H9 (cell line): ENCODE data around the gene DIAPH2. TPM values are rescaled to one million over a fixed set of nuclear protein-coding genes. Genes with fewer than 3 reads are reported as not detected.

Source experiments
- DNase-seq: peaks from one replicate; pipeline ENCODE4 v3.0.0-alpha.2; 2017
- H2AFZ ChIP-seq: one replicate; pipeline ENCODE4 v1.6.1; 2013; ENCODE audit warnings: mild to moderate bottlenecking, low read length, control low read depth, moderate library complexity
- H2AK5ac ChIP-seq: 2 replicates; pipeline ENCODE4 v1.6.1; 2013; ENCODE audit warnings: low read length, control low read depth, mixed read lengths; ENCODE audit not compliant: insufficient read length
- H2BK120ac ChIP-seq: one replicate; pipeline ENCODE4 v1.6.1; 2013; ENCODE audit warnings: low read depth, mild to moderate bottlenecking, low read length, control low read depth, inconsistent platforms; ENCODE audit not compliant: poor library complexity, severe bottlenecking
- H2BK12ac ChIP-seq: 2 replicates; pipeline ENCODE4 v1.6.1; 2013; ENCODE audit warnings: low read length, control low read depth, mixed read lengths, low read depth; ENCODE audit not compliant: insufficient read length
- H2BK15ac ChIP-seq: 2 replicates; pipeline ENCODE4 v1.6.1; 2013; ENCODE audit warnings: low read depth, low read length, control low read depth
- H2BK20ac ChIP-seq: one replicate; pipeline ENCODE4 v1.6.1; 2013; ENCODE audit warnings: low read depth, mild to moderate bottlenecking, low read length, control low read depth, inconsistent platforms; ENCODE audit not compliant: poor library complexity, severe bottlenecking
- H2BK5ac ChIP-seq: 2 replicates; pipeline ENCODE4 v1.6.1; 2013; ENCODE audit warnings: low read length, control low read depth, mixed read lengths; ENCODE audit not compliant: insufficient read length
- H3K14ac ChIP-seq: 2 replicates; pipeline ENCODE4 v1.6.1; 2013; ENCODE audit warnings: low read length, control low read depth; ENCODE audit not compliant: insufficient read depth
- H3K18ac ChIP-seq: 2 replicates; pipeline ENCODE4 v1.6.1; 2013; ENCODE audit warnings: low read depth, mild to moderate bottlenecking, mixed read lengths, low read length, control low read depth; ENCODE audit not compliant: insufficient read length
- H3K23ac ChIP-seq: 2 replicates; pipeline ENCODE4 v1.6.1; 2013; ENCODE audit warnings: low read length, control low read depth, mixed read lengths, low read depth; ENCODE audit not compliant: insufficient read length
- H3K23me2 ChIP-seq: 2 replicates; pipeline ENCODE4 v1.6.1; 2013; ENCODE audit warnings: low read depth, mild to moderate bottlenecking, mixed read lengths, low read length, control low read depth; ENCODE audit not compliant: insufficient read length, poor library complexity, severe bottlenecking
- H3K27ac ChIP-seq: 2 replicates; pipeline ENCODE4 v1.5.1; 2013; ENCODE audit warnings: low read length, control low read depth, mixed read lengths, low read depth; ENCODE audit not compliant: insufficient read length
- H3K27me3 ChIP-seq: 2 replicates; pipeline ENCODE4 v1.6.1; 2013; ENCODE audit warnings: low read length, control low read depth, inconsistent platforms; ENCODE audit not compliant: insufficient read depth
- H3K4ac ChIP-seq: 2 replicates; pipeline ENCODE4 v1.6.1; 2013; ENCODE audit warnings: low read depth, mild to moderate bottlenecking, control low read depth, inconsistent platforms, low read length, moderate library complexity
- H3K4me1 ChIP-seq: 2 replicates; pipeline ENCODE4 v1.6.1; 2013; ENCODE audit warnings: low read length, control low read depth, inconsistent platforms; ENCODE audit not compliant: insufficient read depth
- H3K4me2 ChIP-seq: 2 replicates; pipeline ENCODE4 v1.6.1; 2013; ENCODE audit warnings: low read length, control low read depth, mixed read lengths; ENCODE audit not compliant: insufficient read length, insufficient read depth
- H3K56ac ChIP-seq: 2 replicates; pipeline ENCODE4 v1.6.1; 2013; ENCODE audit warnings: low read depth, mild to moderate bottlenecking, mixed read lengths, low read length, control low read depth; ENCODE audit not compliant: insufficient read length
- H3K79me1 ChIP-seq: 2 replicates; pipeline ENCODE4 v1.6.1; 2013; ENCODE audit warnings: low read depth, mild to moderate bottlenecking, moderate library complexity, low read length, control low read depth, inconsistent platforms; ENCODE audit not compliant: insufficient read depth, poor library complexity, severe bottlenecking
- H3K79me2 ChIP-seq: 2 replicates; pipeline ENCODE4 v1.6.1; 2013; ENCODE audit warnings: low read length, control low read depth, inconsistent platforms; ENCODE audit not compliant: insufficient read depth
- H3K9ac ChIP-seq: 2 replicates; pipeline ENCODE4 v1.6.1; 2013; ENCODE audit warnings: low read length, control low read depth, mixed read lengths; ENCODE audit not compliant: insufficient read length; ENCODE audit errors: extremely low read depth
- H3K9me3 ChIP-seq: one replicate; pipeline ENCODE4 v1.6.1; 2013; ENCODE audit warnings: low read depth, low read length, inconsistent platforms; ENCODE audit not compliant: control insufficient read depth
- H3T11ph ChIP-seq: one replicate; pipeline ENCODE4 v1.6.1; 2013; ENCODE audit warnings: mild to moderate bottlenecking, low read length, control low read depth, inconsistent platforms
- H4K20me1 ChIP-seq: one replicate; pipeline ENCODE4 v1.6.1; 2013; ENCODE audit not compliant: control insufficient read depth, insufficient read length, insufficient read depth
- H4K5ac ChIP-seq: 2 replicates; pipeline ENCODE4 v1.6.1; 2013; ENCODE audit warnings: low read depth, mild to moderate bottlenecking, mixed read lengths, low read length, control low read depth; ENCODE audit not compliant: insufficient read length
- H4K8ac ChIP-seq: replicated peaks from 2 replicates; pipeline ENCODE4 v1.6.1; 2013; ENCODE audit warnings: low read length, control low read depth, mixed read lengths, low read depth; ENCODE audit not compliant: insufficient read length
- H4K91ac ChIP-seq: 2 replicates; pipeline ENCODE4 v1.6.1; 2013; ENCODE audit warnings: low read depth, mild to moderate bottlenecking, moderate library complexity, mixed read lengths, low read length, control low read depth; ENCODE audit not compliant: insufficient read length
- H3K27ac Mint-ChIP-seq, 3 experiments: 2 replicates in 2 of 3; 3 replicates in 1 of 3; pipeline ENCODE4 v1.8.0; 2020 to 2021; ENCODE audit warnings: mixed read lengths in 3 of 3, mild to moderate bottlenecking in 1 of 3, moderate library complexity in 1 of 3
- H3K27me3 Mint-ChIP-seq: 2 replicates; pipeline ENCODE4 v1.8.0; 2021; ENCODE audit warnings: low read depth, mild to moderate bottlenecking, moderate library complexity, mixed read lengths
- H3K36me3 Mint-ChIP-seq, 3 experiments: 2 replicates in 2 of 3; 3 replicates in 1 of 3; pipeline ENCODE4 v1.8.0; 2020 to 2021; ENCODE audit warnings: low read depth in 3 of 3, mixed read lengths in 3 of 3; ENCODE audit not compliant: insufficient read depth in 1 of 3
- H3K4me1 Mint-ChIP-seq, 2 experiments: 2 replicates each; pipeline ENCODE4 v1.8.0; 2020; ENCODE audit warnings: mixed read lengths in 2 of 2
- H3K4me3 Mint-ChIP-seq, 2 experiments: 2 replicates in 1 of 2; 3 replicates in 1 of 2; pipeline ENCODE4 v1.8.0; 2020 to 2021; ENCODE audit warnings: mild to moderate bottlenecking in 2 of 2, mixed read lengths in 2 of 2, moderate library complexity in 1 of 2
- H3K9me3 Mint-ChIP-seq, 2 experiments: 2 replicates in 1 of 2; 3 replicates in 1 of 2; pipeline ENCODE4 v1.8.0; 2020; ENCODE audit warnings: mild to moderate bottlenecking in 2 of 2, mixed read lengths in 2 of 2, moderate library complexity in 1 of 2
- WGBS: extraction: QIAGEN DNeasy Blood & Tissue Kit; methylation state at CpG from one replicate; pipeline ENCODE4 v1.1.7; 2013; ENCODE audit warnings: missing lambda C conversion rate, low lambda C conversion rate, mixed read lengths; ENCODE audit not compliant: insufficient read length; ENCODE audit errors: extremely low coverage; 5-methylcytosine and 5-hydroxymethylcytosine counted together
- total RNA-seq: library from RNA; stranded (reverse); gene quantifications from 2 replicates; pipeline ENCODE4 v1.2.1, GENCODE V29; 2021
- TF ChIP-seq, protein P1 (sequence below): fragments of 200-600 bp; sonication (generic); conservative IDR thresholded peaks from 3 replicates; pipeline ENCODE4 v1.8.0; 2021; ENCODE audit warnings: antibody characterized with exemption, mild to moderate bottlenecking

The DIAPH2 gene
- total RNA-seq, 1 experiment from 2014 or later: 45.4 TPM

DNA sequence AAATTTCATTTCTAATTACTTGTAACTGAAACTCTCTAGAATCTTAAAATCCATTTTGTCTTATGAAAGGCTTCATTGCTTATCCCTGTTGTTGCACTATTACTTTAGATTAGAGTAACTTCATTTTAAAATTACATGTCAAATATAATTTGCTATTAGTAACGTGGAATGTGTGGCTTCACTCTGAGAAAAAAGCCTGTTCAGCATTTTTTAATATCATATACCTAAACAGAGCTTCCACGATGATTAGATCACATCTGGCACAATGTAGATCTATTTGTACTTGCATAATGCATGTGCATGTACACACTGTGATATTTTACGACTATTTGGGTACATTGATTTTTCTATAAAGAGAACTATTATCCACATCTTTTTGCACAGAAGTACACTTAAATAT is 847.2 kb downstream of the DIAPH2 start:
- Histone ChIP-seq H3K23ac (no peak overlapping the region), H3K4me2 (no peak overlapping the region), H3K79me1 (no peaks in the 10 kb centered on the region), H3K23me2 (no peaks in the 10 kb centered on the region), H2BK20ac (no peak overlapping the region), H3K4ac (no peak overlapping the region), H3K18ac (no peak overlapping the region), H2BK120ac (no peak overlapping the region), H3K79me2 (no peaks in the 10 kb centered on the region), H2BK15ac (no peak overlapping the region), H2AFZ (no peak overlapping the region), H2BK12ac (no peak overlapping the region), H3K14ac (no peak overlapping the region), H2BK5ac (no peak overlapping the region), H3K27ac (no peak overlapping the region), H3K9ac (no peak overlapping the region), H4K8ac (no peak overlapping the region), H2AK5ac (no peak overlapping the region), H3K4me1 (no peaks in the 10 kb centered on the region), H3K27me3 (no peaks in the 10 kb centered on the region), H4K20me1 (no peaks in the 10 kb centered on the region), H3T11ph (no peak overlapping the region), H4K5ac (no peak overlapping the region), H3K9me3 (peaks cover 5% of the 10 kb centered on the region), H4K91ac (no peak overlapping the region), H3K56ac (no peak overlapping the region)
- no peak overlapping the region for H3K4me3 Mint-ChIP-seq
- DNase-seq: no peak
- H3K27me3 Mint-ChIP-seq: no peaks in the 10 kb centered on the region
- peaks cover 27 to 38% (median 30%) of the 10 kb centered on the region in 3 experiments for H3K36me3 Mint-ChIP-seq
- TF ChIP-seq, protein P1, sequence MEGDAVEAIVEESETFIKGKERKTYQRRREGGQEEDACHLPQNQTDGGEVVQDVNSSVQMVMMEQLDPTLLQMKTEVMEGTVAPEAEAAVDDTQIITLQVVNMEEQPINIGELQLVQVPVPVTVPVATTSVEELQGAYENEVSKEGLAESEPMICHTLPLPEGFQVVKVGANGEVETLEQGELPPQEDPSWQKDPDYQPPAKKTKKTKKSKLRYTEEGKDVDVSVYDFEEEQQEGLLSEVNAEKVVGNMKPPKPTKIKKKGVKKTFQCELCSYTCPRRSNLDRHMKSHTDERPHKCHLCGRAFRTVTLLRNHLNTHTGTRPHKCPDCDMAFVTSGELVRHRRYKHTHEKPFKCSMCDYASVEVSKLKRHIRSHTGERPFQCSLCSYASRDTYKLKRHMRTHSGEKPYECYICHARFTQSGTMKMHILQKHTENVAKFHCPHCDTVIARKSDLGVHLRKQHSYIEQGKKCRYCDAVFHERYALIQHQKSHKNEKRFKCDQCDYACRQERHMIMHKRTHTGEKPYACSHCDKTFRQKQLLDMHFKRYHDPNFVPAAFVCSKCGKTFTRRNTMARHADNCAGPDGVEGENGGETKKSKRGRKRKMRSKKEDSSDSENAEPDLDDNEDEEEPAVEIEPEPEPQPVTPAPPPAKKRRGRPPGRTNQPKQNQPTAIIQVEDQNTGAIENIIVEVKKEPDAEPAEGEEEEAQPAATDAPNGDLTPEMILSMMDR: no peak
- no peak overlapping the region for H3K27ac Mint-ChIP-seq
- WGBS: no CpG with 5 or more reads among the region's 3 CpGs
- H3K9me3 Mint-ChIP-seq: peaks cover 24% of the 10 kb centered on the region in 2 experiments
- H3K4me1 Mint-ChIP-seq: no peaks in the 10 kb centered on the region
